Panc1 (cell line): ENCODE data around the gene SMAD1. TPM values are rescaled to one million over a fixed set of nuclear protein-coding genes. Genes with fewer than 3 reads are reported as not detected.

Experiments used
- ATAC-seq: fragments of 200-7000 bp; cut with Tn5 transposase; 2 replicates; pipeline ENCODE4 v1.9.1; 2020; ENCODE audit warnings: mild to moderate bottlenecking, moderate library complexity
- BruUV-seq: library from RNA; stranded (reverse); fragments of 400-500 nt; replicated peaks from 2 replicates; lab custom pipeline; 2021; lab: Mats Ljungman, UMichigan
- CTCF ChIA-PET: fragments of 300-600 bp; sonication (Branson Sonifier 250); formaldehyde crosslinking; loops from one replicate; lab custom pipeline; 2022; ENCODE audit warnings: antibody characterized with exemption; lab: Charles Lee
- POLR2A ChIA-PET: fragments of 300-600 bp; sonication (Branson Sonifier 250); formaldehyde crosslinking; loops from one replicate; lab custom pipeline; 2022; ENCODE audit warnings: antibody characterized with exemption; lab: Charles Lee
- DNase-seq: peaks from one replicate; pipeline ENCODE4 v3.0.0-alpha.2; 2010; ENCODE audit warnings: low read depth, low spot score
- H3K27ac ChIP-seq: 2 replicates; pipeline ENCODE4 v1.5.1; 2011; ENCODE audit warnings: mild to moderate bottlenecking, low read length, inconsistent platforms
- H3K27me3 ChIP-seq: fragments of 200-500 bp; sonication (Bioruptor generic); 2 replicates; pipeline ENCODE4 v1.6.0; 2014; ENCODE audit warnings: low read length, inconsistent platforms; ENCODE audit not compliant: control insufficient read depth, insufficient read depth
- H3K36me3 ChIP-seq: fragments of 200-500 bp; sonication (Bioruptor generic); 2 replicates; pipeline ENCODE4 v1.5.1; 2014; ENCODE audit warnings: inconsistent platforms, mild to moderate bottlenecking, low read length, moderate library complexity; ENCODE audit not compliant: control insufficient read depth, insufficient read depth
- H3K4me1 ChIP-seq: 2 replicates; pipeline ENCODE4 v1.5.1; 2011; ENCODE audit warnings: inconsistent platforms, mild to moderate bottlenecking, low read length, moderate library complexity; ENCODE audit not compliant: control insufficient read depth, insufficient read depth
- H3K4me3 ChIP-seq, 2 experiments: 2 replicates each; pipeline ENCODE4 v1.5.1; 2011 to 2012; ENCODE audit warnings: low read depth in 2 of 2, low read length in 2 of 2, mild to moderate bottlenecking in 2 of 2, inconsistent platforms in 1 of 2, moderate library complexity in 1 of 2
- H3K9me3 ChIP-seq: fragments of 200-500 bp; sonication (Bioruptor generic); 2 replicates; pipeline ENCODE4 v1.5.1; 2014; ENCODE audit warnings: low read depth, mild to moderate bottlenecking, inconsistent platforms, low read length, moderate library complexity; ENCODE audit not compliant: control insufficient read depth, insufficient read depth
- CTCF ChIP-seq: fragments of 450-650 bp; IDR thresholded peaks from 2 replicates; pipeline ENCODE4 v1.5.1; 2017; ENCODE audit warnings: mild to moderate bottlenecking
- POLR2AphosphoS5 ChIP-seq: IDR thresholded peaks from 2 replicates; pipeline ENCODE4 v1.6.1; 2012; ENCODE audit warnings: mild to moderate bottlenecking, low read depth, low read length, moderate library complexity
- REST ChIP-seq, 2 experiments: IDR thresholded peaks; 2 replicates each; pipeline ENCODE4 v1.6.1; 2011 to 2012; ENCODE audit warnings: low read depth in 2 of 2, control low read depth in 1 of 2, low read length in 1 of 2, mild to moderate bottlenecking in 1 of 2, moderate library complexity in 1 of 2; ENCODE audit not compliant: insufficient read depth in 1 of 2
- SIN3A ChIP-seq: IDR thresholded peaks from 2 replicates; pipeline ENCODE4 v1.6.1; 2012; ENCODE audit warnings: low read depth, mild to moderate bottlenecking, low read length, moderate library complexity, borderline replicate concordance; ENCODE audit not compliant: insufficient read depth
- TCF7L2 ChIP-seq: IDR thresholded peaks from 2 replicates; pipeline ENCODE4 v1.6.1; 2011; ENCODE audit warnings: mild to moderate bottlenecking, low read depth, low read length, inconsistent platforms
- in situ Hi-C: cut with HindIII; loops from 2 replicates; pipeline ENCODE4 v1.10.0; 2016; ENCODE audit warnings: low sequenced_read_pairs, low pct_unique_long_range_greater_than_20kb
- intact Hi-C: fragments of 100-400 bp; cut with micrococcal nuclease; formaldehyde crosslinking; loops from one replicate; pipeline ENCODE4 v1.10.0; 2022; ENCODE audit not compliant: unreplicated experiment
- total RNA-seq: library from RNA; stranded (reverse); gene quantifications from one replicate; pipeline ENCODE4 v1.2.1, GENCODE V29; 2021; ENCODE audit not compliant: unreplicated experiment

SMAD1 gene
- total RNA-seq, 1 experiment from 2014 or later = 24.1 TPM

- Histone ChIP-seq H3K4me1 (peaks cover 8% of the 10 kb centered on the region), H3K4me3 (peak overlapping the region; percentile 68 to 76), H3K27me3 (no peaks in the 10 kb centered on the region), H3K27ac (peak overlapping the region; percentile 86), H3K9me3 (no peaks in the 10 kb centered on the region), H3K36me3 (no peaks in the 10 kb centered on the region)
- in situ Hi-C loops (no loop called here), intact Hi-C loops (loop anchor here (10.0 kb wide), 2 partner anchors 131 to 249 kb away; partner anchors contain the start of gene MMAA)
- CTCF ChIA-PET = interaction anchor here (0.7 kb wide), 1 partner anchor 36 kb away, joined by 3 read pairs; no protein-coding TSS in a partner anchor
- ATAC-seq (no peak), DNase-seq (no peak)
- TF ChIP-seq REST (IDR thresholded peaks at IDR 0.05; ENCODE audit: insufficient read depth in 1 of 2, low read depth in 2 of 2, low read length in 1 of 2) = no peak
- BruUV-seq = no TSS peak
- POLR2A ChIA-PET = no interaction called here
Measured at GRCh38 chr4:145483514-145483913, 1.9 kb downstream of the SMAD1 start.

- Histone ChIP-seq H3K4me3 (peak overlapping the region in 1 of 2 experiments; percentile 68; a peak in 2 of 4 replicates), H3K36me3 (no peaks in the 10 kb centered on the region), H3K9me3 (no peaks in the 10 kb centered on the region), H3K27ac (no peak overlapping the region), H3K27me3 (no peaks in the 10 kb centered on the region), H3K4me1 (peaks cover 8% of the 10 kb centered on the region)
- no peak for ATAC-seq
- ChIA-PET POLR2A (no interaction called here), CTCF (no interaction called here)
- BruUV-seq = no TSS peak
- in situ Hi-C loops = no loop called here
- TF ChIP-seq POLR2AphosphoS5 (no peak), TCF7L2 (no peak)
- no peak for DNase-seq
- intact Hi-C loops = loop anchor here (10.0 kb wide), 2 partner anchors 130 to 250 kb away; partner anchors contain the start of gene MMAA
Measured at GRCh38 chr4:145484225-145484846, 2.7 kb downstream of the SMAD1 start.

- Histone ChIP-seq H3K27ac (no peak overlapping the region), H3K36me3 (no peaks in the 10 kb centered on the region), H3K9me3 (no peaks in the 10 kb centered on the region), H3K4me1 (peaks cover 8% of the 10 kb centered on the region), H3K27me3 (no peaks in the 10 kb centered on the region), H3K4me3 (no peak overlapping the region)
- intact Hi-C loops = loop anchor here (10.0 kb wide), 2 partner anchors 130 to 250 kb away; partner anchors contain the start of gene MMAA
- in situ Hi-C loops = no loop called here
- BruUV-seq = no TSS peak
- CTCF ChIA-PET = interaction anchor here (0.6 kb wide), 1 partner anchor 125 kb away, joined by 3 read pairs; no protein-coding TSS in a partner anchor
- no peak for TF ChIP-seq POLR2AphosphoS5
- TF ChIP-seq CTCF = no peak
- TF ChIP-seq TCF7L2 = no peak
- no peak for TF ChIP-seq SIN3A
- no peak for TF ChIP-seq REST (IDR thresholded peaks at IDR 0.05; ENCODE audit: insufficient read depth in 1 of 2, low read depth in 2 of 2, low read length in 1 of 2)
- POLR2A ChIA-PET = no interaction called here
- DNase-seq (no peak), ATAC-seq (no peak)
Measured at GRCh38 chr4:145485120-145485519, 3.5 kb downstream of the SMAD1 start.
